Measurements from ENCODE around the gene PIGW.
A peak's percentile ranks its signal among the peaks of the same experiment; 100 is the strongest.

- peak in 1 of 3 experiments; percentile 6 for TF ChIP-seq CTCF (IDR thresholded peaks at IDR 0.05)
- peak; percentile 85 to 95 for TF ChIP-seq POLR2AphosphoS5 (IDR thresholded peaks at IDR 0.05; ENCODE audit: insufficient read depth in 1 of 2, low read depth in 1 of 2)
- TF ChIP-seq POLR2A (IDR thresholded peaks at IDR 0.05): no peak
Measured at GRCh38 chr17:36486204-36487194, 48.3 kb upstream of the PIGW start, which contains the start of gene ZNHIT3.
